ENCODE results near the gene PKM. TPM values are rescaled to one million over a fixed set of nuclear protein-coding genes. Genes with fewer than 3 reads are reported as not detected.

PKM gene
- total and polyA plus RNA-seq, 8 donors: 79.9 to 452 (median 272) TPM

DNA sequence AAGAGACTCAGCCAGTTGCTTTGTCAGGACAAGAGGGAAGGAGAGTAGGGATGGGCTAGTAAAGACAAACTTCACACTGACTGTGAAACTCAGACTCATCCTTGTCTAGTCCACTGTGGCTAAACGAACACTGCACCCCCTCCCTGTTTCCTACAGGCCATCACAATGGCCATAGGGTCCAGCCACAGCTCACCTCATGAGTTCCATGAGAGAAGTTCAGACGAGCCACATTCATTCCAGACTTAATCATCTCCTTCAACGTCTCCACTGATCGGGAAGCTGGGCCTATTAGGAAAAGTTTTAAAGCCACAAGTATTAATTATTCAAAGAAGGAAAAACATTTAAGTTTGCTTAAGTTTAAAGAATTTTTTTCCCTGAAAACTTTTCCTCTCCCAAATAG lies 13.8 kb downstream of the PKM start:
- peaks cover 57 to 90% (median 77%) of the 10 kb centered on the region in 4 donors for H3K36me3 ChIP-seq
- no peak overlapping the region for H3K4me3 ChIP-seq
- no peak for DNase-seq
- intact Hi-C loops (cut with DNase I; ENCODE audit: low total_unique reads): no loop called here
- H3K4me1 ChIP-seq: peaks cover 6 to 45% (median 15%) of the 10 kb centered on the region in 4 donors
- no peak for TF ChIP-seq CTCF (IDR thresholded peaks at IDR 0.05)
- TF ChIP-seq POLR2A (IDR thresholded peaks at IDR 0.05): no peak
- no peak for TF ChIP-seq EP300 (IDR thresholded peaks at IDR 0.05)
- TF ChIP-seq POLR2AphosphoS5 (IDR thresholded peaks at IDR 0.05): no peak
- H3K27ac ChIP-seq: no peak overlapping the region
- H3K27me3 ChIP-seq: no peaks in the 10 kb centered on the region
- H3K9me3 ChIP-seq: no peaks in the 10 kb centered on the region
- WGBS, 5 donors: 68 to 82% (median 80%) methylated on average over 4 of the region's 4 CpGs

DNA sequence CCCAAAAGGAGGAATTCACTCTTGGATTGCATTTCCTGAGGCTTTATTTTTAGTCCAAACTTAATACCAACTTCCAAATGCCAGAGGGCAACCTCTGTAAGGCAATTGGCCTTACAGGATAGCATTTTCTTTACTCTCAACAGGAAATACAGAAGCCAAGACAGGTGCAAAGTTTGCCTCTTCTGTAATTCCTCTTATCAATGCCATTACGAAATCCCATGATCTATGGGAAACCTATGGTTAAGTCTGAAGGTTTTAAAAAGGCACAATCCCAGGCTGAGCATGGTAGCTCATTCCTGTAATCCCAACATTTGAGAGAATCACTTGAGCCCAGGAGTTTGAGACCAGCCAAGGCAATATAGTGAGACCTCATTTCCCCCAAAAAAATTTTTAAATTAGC lies 14.9 kb downstream of the PKM start:
- peaks cover 69 to 100% (median 88%) of the 10 kb centered on the region in 4 donors for H3K36me3 ChIP-seq
- no peak overlapping the region for H3K4me3 ChIP-seq
- TF ChIP-seq POLR2AphosphoS5 (IDR thresholded peaks at IDR 0.05): no peak
- 56 to 82% (median 71%) methylated on average over 1 of the region's 1 CpG for WGBS, 5 donors
- H3K27me3 ChIP-seq: no peaks in the 10 kb centered on the region
- intact Hi-C loops (cut with DNase I; ENCODE audit: low total_unique reads): no loop called here
- H3K4me1 ChIP-seq: peaks cover 0 to 34% (median 9%) of the 10 kb centered on the region in 4 donors
- no peak overlapping the region for H3K27ac ChIP-seq
- H3K9me3 ChIP-seq: no peaks in the 10 kb centered on the region
- no peak for DNase-seq

GRCh38 chr15:72207558-72208085 lies 23.4 kb downstream of the PKM start:
- intact Hi-C loops (cut with DNase I; ENCODE audit: low total_unique reads): no loop called here

GRCh38 chr15:72206677-72207000 lies 24.4 kb downstream of the PKM start:
- TF ChIP-seq EP300 (IDR thresholded peaks at IDR 0.05) (no peak), CTCF (IDR thresholded peaks at IDR 0.05) (no peak), POLR2AphosphoS5 (IDR thresholded peaks at IDR 0.05) (no peak), POLR2A (IDR thresholded peaks at IDR 0.05) (no peak)
- Histone ChIP-seq H3K4me3 (no peak overlapping the region), H3K27ac (no peak overlapping the region), H3K4me1 (peaks cover 8 to 32% (median 17%) of the 10 kb centered on the region in 4 donors), H3K27me3 (no peaks in the 10 kb centered on the region), H3K36me3 (peaks cover 93 to 100% (median 99%) of the 10 kb centered on the region in 4 donors), H3K9me3 (no peaks in the 10 kb centered on the region)
- WGBS, 5 donors: 88 to 94% (median 91%) methylated on average over 1 to 5 of the region's 5 CpGs
- no peak for DNase-seq
- intact Hi-C loops (cut with DNase I; ENCODE audit: low total_unique reads): no loop called here

More at GRCh38 chr15:72207558-72208085, 23.4 kb downstream of the PKM start:
- Histone ChIP-seq H3K27me3 (no peaks in the 10 kb centered on the region), H3K9me3 (no peaks in the 10 kb centered on the region), H3K27ac (no peak overlapping the region), H3K36me3 (peaks cover 93 to 100% (median 99%) of the 10 kb centered on the region in 4 donors), H3K4me3 (no peak overlapping the region), H3K4me1 (peaks cover 8 to 28% (median 17%) of the 10 kb centered on the region in 4 donors)
- no peak for DNase-seq
- TF ChIP-seq POLR2A (IDR thresholded peaks at IDR 0.05) (no peak), EP300 (IDR thresholded peaks at IDR 0.05) (no peak), POLR2AphosphoS5 (IDR thresholded peaks at IDR 0.05) (no peak), CTCF (IDR thresholded peaks at IDR 0.05) (no peak)

DNA sequence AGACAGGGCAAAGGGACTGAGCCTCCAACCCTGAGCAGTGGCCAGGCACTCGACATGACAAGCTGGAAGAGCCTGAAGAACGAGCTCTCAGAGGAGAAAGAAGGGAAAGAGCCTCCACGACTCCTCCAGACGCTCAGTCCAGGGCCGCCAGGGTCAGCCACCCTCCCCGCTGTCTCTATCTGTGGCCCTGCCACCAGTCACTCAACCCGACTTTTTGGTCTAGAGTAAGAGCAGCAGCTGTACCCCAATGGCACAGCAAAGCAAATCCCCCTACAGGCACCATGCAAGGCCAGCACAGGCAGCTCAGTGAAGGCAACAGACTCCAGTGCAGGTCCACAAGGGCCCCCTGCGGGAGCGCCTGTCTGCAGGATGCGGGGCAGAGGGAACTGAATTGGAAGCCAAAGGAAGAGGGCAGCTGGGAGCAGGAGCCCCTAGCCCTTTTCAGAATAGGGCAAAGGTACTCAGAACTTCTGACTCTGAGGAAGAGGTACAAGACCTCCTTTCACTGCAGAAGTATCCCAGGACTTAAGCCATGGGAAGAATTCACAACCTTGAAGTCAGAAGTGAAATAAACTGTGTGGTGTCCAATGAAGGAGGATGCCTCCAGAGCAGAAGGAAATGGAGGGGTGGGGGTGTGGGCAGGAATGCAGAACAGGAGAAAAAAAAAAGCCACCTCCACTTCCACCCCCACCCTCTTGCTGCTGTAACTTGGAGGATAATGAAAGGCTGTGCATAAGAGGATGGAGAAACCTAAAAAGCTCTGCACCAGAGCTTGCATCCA lies 24.9 kb downstream of the PKM start:
- H3K9me3 ChIP-seq: no peaks in the 10 kb centered on the region
- H3K36me3 ChIP-seq: peaks cover 93 to 100% (median 99%) of the 10 kb centered on the region in 4 donors
- no peak overlapping the region for H3K4me3 ChIP-seq
- H3K27me3 ChIP-seq: no peaks in the 10 kb centered on the region
- no peak for DNase-seq
- intact Hi-C loops (cut with DNase I; ENCODE audit: low total_unique reads): no loop called here
- 84 to 92% (median 88%) methylated on average over 10 of the region's 10 CpGs for WGBS, 5 donors
- TF ChIP-seq POLR2AphosphoS5 (IDR thresholded peaks at IDR 0.05): no peak
- no peak for TF ChIP-seq CTCF (IDR thresholded peaks at IDR 0.05)
- no peak for TF ChIP-seq EP300 (IDR thresholded peaks at IDR 0.05)
- no peak for TF ChIP-seq POLR2A (IDR thresholded peaks at IDR 0.05)
- peaks cover 8 to 32% (median 17%) of the 10 kb centered on the region in 4 donors for H3K4me1 ChIP-seq
- H3K27ac ChIP-seq: no peak overlapping the region
